ENCODE results near the gene CATSPERE.

- no peak for TF ChIP-seq CTCF (IDR thresholded peaks at IDR 0.05; ENCODE audit: low read length)
- TF ChIP-seq EZH2 (IDR thresholded peaks at IDR 0.05; ENCODE audit: borderline replicate concordance, low read length): no peak
Observed at GRCh38 chr1:244456586-244456985, 4.5 kb upstream of the CATSPERE start.

Measured in OCI-LY1 (cell line).